ENCODE measurements around the gene GBE1.

- TF ChIP-seq, protein P1, sequence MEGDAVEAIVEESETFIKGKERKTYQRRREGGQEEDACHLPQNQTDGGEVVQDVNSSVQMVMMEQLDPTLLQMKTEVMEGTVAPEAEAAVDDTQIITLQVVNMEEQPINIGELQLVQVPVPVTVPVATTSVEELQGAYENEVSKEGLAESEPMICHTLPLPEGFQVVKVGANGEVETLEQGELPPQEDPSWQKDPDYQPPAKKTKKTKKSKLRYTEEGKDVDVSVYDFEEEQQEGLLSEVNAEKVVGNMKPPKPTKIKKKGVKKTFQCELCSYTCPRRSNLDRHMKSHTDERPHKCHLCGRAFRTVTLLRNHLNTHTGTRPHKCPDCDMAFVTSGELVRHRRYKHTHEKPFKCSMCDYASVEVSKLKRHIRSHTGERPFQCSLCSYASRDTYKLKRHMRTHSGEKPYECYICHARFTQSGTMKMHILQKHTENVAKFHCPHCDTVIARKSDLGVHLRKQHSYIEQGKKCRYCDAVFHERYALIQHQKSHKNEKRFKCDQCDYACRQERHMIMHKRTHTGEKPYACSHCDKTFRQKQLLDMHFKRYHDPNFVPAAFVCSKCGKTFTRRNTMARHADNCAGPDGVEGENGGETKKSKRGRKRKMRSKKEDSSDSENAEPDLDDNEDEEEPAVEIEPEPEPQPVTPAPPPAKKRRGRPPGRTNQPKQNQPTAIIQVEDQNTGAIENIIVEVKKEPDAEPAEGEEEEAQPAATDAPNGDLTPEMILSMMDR (optimal IDR thresholded peaks at IDR 0.05 in 1 of 3, IDR thresholded peaks at IDR 0.05 in 1 of 3, conservative IDR thresholded peaks at IDR 0.05 in 1 of 3; ENCODE audit: extremely low read depth in 1 of 3, insufficient read depth in 2 of 3, low read length in 3 of 3), result no peak
- TF ChIP-seq EZH2 (IDR thresholded peaks at IDR 0.05; ENCODE audit: low read length), result no peak
These were observed 12.2 kb downstream of the GBE1 start for GRCh38 chr3:81749265-81749664.

Measured in keratinocyte (primary cell).